Neuronal stem cell (in vitro differentiated cells): ENCODE data around the gene POP7.

Experiments
- DNase-seq: peaks from one replicate; pipeline ENCODE4 v3.0.0-alpha.2; 2013; ENCODE audit warnings: low spot score
- H2AFZ ChIP-seq: one replicate; pipeline ENCODE4 v1.6.1; 2013; ENCODE audit warnings: mild to moderate bottlenecking, low read length, inconsistent platforms
- H2AK5ac ChIP-seq: 2 replicates; pipeline ENCODE4 v1.6.1; 2013; ENCODE audit warnings: low read depth, mild to moderate bottlenecking, inconsistent platforms, low read length, moderate library complexity, mixed read lengths
- H2BK120ac ChIP-seq: 2 replicates; pipeline ENCODE4 v1.6.1; 2013; ENCODE audit warnings: low read depth, mild to moderate bottlenecking, inconsistent platforms, low read length, moderate library complexity, mixed read lengths
- H2BK12ac ChIP-seq: one replicate; pipeline ENCODE4 v1.6.1; 2013; ENCODE audit warnings: low read length, inconsistent platforms
- H2BK15ac ChIP-seq: 2 replicates; pipeline ENCODE4 v1.6.1; 2013; ENCODE audit warnings: mild to moderate bottlenecking, low read length, inconsistent platforms, mixed read lengths
- H2BK5ac ChIP-seq: one replicate; pipeline ENCODE4 v1.6.1; 2013; ENCODE audit warnings: inconsistent platforms, mild to moderate bottlenecking, low read length, moderate library complexity
- H3K14ac ChIP-seq: one replicate; pipeline ENCODE4 v1.6.1; 2013; ENCODE audit warnings: low read length, inconsistent platforms
- H3K18ac ChIP-seq: 2 replicates; pipeline ENCODE4 v1.6.1; 2013; ENCODE audit warnings: low read length, inconsistent platforms
- H3K23ac ChIP-seq: 2 replicates; pipeline ENCODE4 v1.6.1; 2013; ENCODE audit warnings: low read depth, mild to moderate bottlenecking, mixed read lengths, low read length, inconsistent platforms; ENCODE audit not compliant: poor library complexity
- H3K27ac ChIP-seq: replicated peaks from 3 replicates; pipeline ENCODE4 v1.5.1; 2013; ENCODE audit warnings: low read length, inconsistent platforms
- H3K27me3 ChIP-seq, 3 experiments: 2 replicates each; pipeline ENCODE4 v1.6.1; 2013; ENCODE audit warnings: low read length in 3 of 3, mild to moderate bottlenecking in 2 of 3, inconsistent platforms in 1 of 3, low read depth in 1 of 3, mixed read lengths in 1 of 3, moderate library complexity in 1 of 3; ENCODE audit not compliant: control insufficient read depth in 3 of 3, insufficient read depth in 3 of 3
- H3K36me3 ChIP-seq, 2 donors: replicated peaks in 1 of 2; 2 replicates each; pipeline ENCODE4 v1.6.1; 2013; ENCODE audit warnings: low read length in 2 of 2; ENCODE audit not compliant: control insufficient read depth in 2 of 2, insufficient read depth in 2 of 2
- H3K4ac ChIP-seq: 2 replicates; pipeline ENCODE4 v1.6.1; 2013; ENCODE audit warnings: inconsistent platforms, mild to moderate bottlenecking, low read length, moderate library complexity
- H3K4me1 ChIP-seq, 2 donors: 1 replicate in 1 of 2; 2 replicates in 1 of 2; pipeline ENCODE4 v1.6.1; 2013; ENCODE audit warnings: low read length in 2 of 2, low read depth in 1 of 2; ENCODE audit not compliant: control insufficient read depth in 2 of 2, insufficient read depth in 1 of 2
- H3K4me2 ChIP-seq: one replicate; pipeline ENCODE4 v1.6.1; 2013; ENCODE audit warnings: mild to moderate bottlenecking, low read length, inconsistent platforms; ENCODE audit not compliant: insufficient read depth, poor library complexity, severe bottlenecking
- H3K4me3 ChIP-seq, 2 donors: 2 replicates each; pipeline ENCODE4 v1.5.1; 2013; ENCODE audit warnings: low read length in 2 of 2, mild to moderate bottlenecking in 2 of 2, inconsistent platforms in 1 of 2, moderate library complexity in 1 of 2
- H3K79me1 ChIP-seq: one replicate; pipeline ENCODE4 v1.6.1; 2013; ENCODE audit warnings: low read depth, mild to moderate bottlenecking, inconsistent platforms, low read length, moderate library complexity
- H3K9ac ChIP-seq: one replicate; pipeline ENCODE4 v1.6.1; 2013; ENCODE audit warnings: mild to moderate bottlenecking, low read depth, low read length, inconsistent platforms; ENCODE audit not compliant: poor library complexity
- H3K9me3 ChIP-seq, 2 donors: replicated peaks in 1 of 2; 2 replicates each; pipeline versions ENCODE3 to v1.6.1; 2013; ENCODE audit warnings: low read length in 2 of 2, mild to moderate bottlenecking in 2 of 2, inconsistent platforms in 1 of 2, low read depth in 1 of 2, mixed read lengths in 1 of 2, moderate library complexity in 1 of 2; ENCODE audit not compliant: control insufficient read depth in 2 of 2, insufficient read depth in 1 of 2
- H4K8ac ChIP-seq: one replicate; pipeline ENCODE4 v1.6.1; 2013; ENCODE audit warnings: low read depth, mild to moderate bottlenecking, inconsistent platforms, low read length, moderate library complexity
- H4K91ac ChIP-seq: one replicate; pipeline ENCODE4 v1.6.1; 2013; ENCODE audit warnings: low read length, low read depth, mild to moderate bottlenecking, inconsistent platforms; ENCODE audit not compliant: poor library complexity
- WGBS, 2 donors: extraction: QIAGEN DNeasy Blood & Tissue Kit; methylation state at CpG; one replicate each; pipeline ENCODE4 v1.1.7; 2013; ENCODE audit warnings: missing lambda C conversion rate in 2 of 2, mixed read lengths in 1 of 2; ENCODE audit not compliant: insufficient read length in 2 of 2, insufficient replicate concordance in 1 of 2; ENCODE audit errors: extremely low coverage in 2 of 2; 5-methylcytosine and 5-hydroxymethylcytosine counted together

The POP7 gene

GRCh38 chr7:100739934-100740333 lies 34.0 kb downstream of the POP7 start:
- Histone ChIP-seq H3K27me3 (no peaks in the 10 kb centered on the region), H3K4me1 (no peaks in the 10 kb centered on the region)
- WGBS, 2 donors: no CpG with 5 or more reads among the region's 6 CpGs

GRCh38 chr7:100744605-100745004 lies 38.7 kb downstream of the POP7 start:
- 100% methylated on average over 1 of the region's 14 CpGs; no CpG with 5 or more reads in 1 of the 2 donors for whole genome bisulfite sequencing, 2 donors
- H4K91ac ChIP-seq: no peak overlapping the region
- H3K79me1 ChIP-seq: no peaks in the 10 kb centered on the region
- H2AK5ac ChIP-seq: no peak overlapping the region
- H2BK12ac ChIP-seq: no peak overlapping the region
- H2BK120ac ChIP-seq: no peak overlapping the region
- no peaks in the 10 kb centered on the region for H3K4me1 ChIP-seq
- no peak overlapping the region for H3K4ac ChIP-seq
- no peak overlapping the region for H3K18ac ChIP-seq
- no peak overlapping the region for H3K27ac ChIP-seq
- no peaks in the 10 kb centered on the region for H3K36me3 ChIP-seq
- no peak overlapping the region for H3K14ac ChIP-seq
- peaks cover 0 to 4% (median 0%) of the 10 kb centered on the region in 3 experiments for H3K27me3 ChIP-seq
- DNase-seq: no peak
- H3K4me3 ChIP-seq: no peak overlapping the region
- no peak overlapping the region for H3K9ac ChIP-seq
- no peak overlapping the region for H3K23ac ChIP-seq
- peaks cover 0 to 2% of the 10 kb centered on the region in 2 donors for H3K9me3 ChIP-seq
- H3K4me2 ChIP-seq: no peak overlapping the region
- H2BK15ac ChIP-seq: no peak overlapping the region
- H4K8ac ChIP-seq: no peak overlapping the region
- no peak overlapping the region for H2BK5ac ChIP-seq
- H2AFZ ChIP-seq: no peak overlapping the region

More at GRCh38 chr7:100739934-100740333, 34.0 kb downstream of the POP7 start:
- Histone ChIP-seq H3K4ac (no peak overlapping the region), H3K79me1 (no peaks in the 10 kb centered on the region), H4K91ac (no peak overlapping the region), H2AK5ac (no peak overlapping the region), H3K27ac (no peak overlapping the region), H3K14ac (no peak overlapping the region), H3K9ac (no peak overlapping the region), H2BK15ac (no peak overlapping the region), H4K8ac (no peak overlapping the region), H3K4me2 (no peak overlapping the region), H2BK12ac (no peak overlapping the region), H3K23ac (no peak overlapping the region), H3K18ac (no peak overlapping the region), H2AFZ (no peak overlapping the region), H3K9me3 (peaks cover 0 to 2% of the 10 kb centered on the region in 2 donors), H2BK120ac (no peak overlapping the region), H3K4me3 (no peak overlapping the region), H3K36me3 (no peaks in the 10 kb centered on the region), H2BK5ac (no peak overlapping the region)
- no peak for DNase-seq

DNA sequence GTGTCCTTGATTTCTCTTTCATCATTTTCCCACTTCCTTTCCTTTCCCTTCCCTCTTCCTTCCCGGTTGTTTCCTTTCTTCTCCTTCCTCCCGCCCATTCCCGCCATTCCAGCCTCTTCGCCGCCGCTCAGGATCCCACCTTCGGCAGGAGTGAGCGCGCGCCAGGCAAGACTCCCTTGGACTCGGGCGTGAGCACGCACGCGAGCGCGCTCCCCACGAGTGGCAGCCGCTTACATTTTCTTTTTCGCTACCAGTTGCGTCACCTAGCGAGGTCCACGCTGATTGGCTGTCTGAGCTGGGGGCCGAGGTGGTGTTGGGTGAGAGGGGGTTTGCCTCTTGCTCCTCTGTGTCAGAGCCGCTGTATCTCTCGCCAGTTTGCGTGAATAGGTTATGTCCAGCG lies 39.3 kb downstream of the POP7 start:
- Histone ChIP-seq H2BK12ac (peak overlapping the region; percentile 73), H3K4me3 (peak overlapping the region in 1 of 2 donors; percentile 69), H4K91ac (no peak overlapping the region), H4K8ac (no peak overlapping the region), H3K27me3 (peaks cover 0 to 4% (median 0%) of the 10 kb centered on the region in 3 experiments), H3K4me1 (no peaks in the 10 kb centered on the region), H3K79me1 (no peaks in the 10 kb centered on the region), H3K9me3 (peaks cover 0 to 2% of the 10 kb centered on the region in 2 donors), H2AFZ (no peak overlapping the region), H2BK5ac (no peak overlapping the region), H3K4me2 (peak overlapping the region; percentile 31), H3K4ac (no peak overlapping the region), H2AK5ac (no peak overlapping the region), H2BK120ac (no peak overlapping the region), H2BK15ac (no peak overlapping the region), H3K9ac (peak overlapping the region; percentile 44), H3K18ac (peak overlapping the region; percentile 84), H3K23ac (no peak overlapping the region), H3K27ac (no peak overlapping the region), H3K36me3 (no peaks in the 10 kb centered on the region), H3K14ac (no peak overlapping the region)
- no CpG with 5 or more reads among the region's 28 CpGs for WGBS, 2 donors
- DNase-seq: no peak

GRCh38 chr7:100752994-100753393 lies 47.1 kb downstream of the POP7 start:
- Histone ChIP-seq H3K4ac (no peak overlapping the region), H3K18ac (no peak overlapping the region), H3K27ac (no peak overlapping the region), H3K9me3 (no peaks in the 10 kb centered on the region), H3K4me2 (no peak overlapping the region), H4K91ac (no peak overlapping the region), H2BK12ac (no peak overlapping the region), H3K79me1 (no peaks in the 10 kb centered on the region), H3K9ac (no peak overlapping the region), H2AFZ (no peak overlapping the region), H3K4me1 (no peaks in the 10 kb centered on the region), H2BK5ac (no peak overlapping the region), H3K27me3 (peaks cover 0 to 23% (median 0%) of the 10 kb centered on the region in 3 experiments), H3K4me3 (no peak overlapping the region), H4K8ac (no peak overlapping the region), H2AK5ac (no peak overlapping the region), H2BK15ac (no peak overlapping the region), H3K23ac (no peak overlapping the region), H3K14ac (no peak overlapping the region), H3K36me3 (no peaks in the 10 kb centered on the region), H2BK120ac (no peak overlapping the region)
- no peak for DNase-seq
- no CpG with 5 or more reads among the region's 5 CpGs for WGBS, 2 donors
